K562 (cell line): ENCODE data around the gene SZT2. TPM values are rescaled to one million over a fixed set of nuclear protein-coding genes. Genes with fewer than 3 reads are reported as not detected.

Source experiments
- ATAC-seq: fragments of 200-7000 bp; cut with Tn5 transposase; 3 replicates; pipeline ENCODE4 v1.9.1; 2020; ENCODE audit warnings: moderate library complexity
- BruUV-seq: library from RNA; stranded (reverse); fragments of 400-500 nt; replicated peaks from 2 replicates; lab custom pipeline; 2021; lab: Mats Ljungman, UMichigan
- CTCF ChIA-PET: fragments of 300-600 bp; formaldehyde crosslinking; extraction: SDS; loops from one replicate; lab custom pipeline; 2021; ENCODE audit warnings: low intra/inter-chr PET ratio; lab: Yijun Ruan, JAX
- POLR2A ChIA-PET: fragments of 300-600, 350-650 bp; sonication (Branson Sonifier 250); formaldehyde crosslinking; extraction: SDS; loops from one replicate; lab custom pipeline; 2021; ENCODE audit warnings: antibody characterized with exemption, inconsistent platforms; lab: Yijun Ruan, JAX
- DNase-seq, 4 experiments: peaks; one replicate each; pipeline versions ENCODE4 v3.0.0 to v3.0.0-alpha.2; 2011 to 2018; ENCODE audit warnings: low spot score in 3 of 4, mixed read lengths in 3 of 4; ENCODE audit errors: extremely low read depth in 1 of 4
- FAIRE-seq: peaks from 2 replicates; lab custom pipeline; 2011; peaks lifted over from hg19 to GRCh38; lab: Jason Lieb, UNC
- H2AFZ ChIP-seq: 2 replicates; pipeline ENCODE4 v1.6.0; 2011; ENCODE audit warnings: low read depth, low read length, control low read depth, inconsistent platforms
- H3K27ac ChIP-seq: fragments of 200-600 bp; 3 replicates; pipeline ENCODE4 v1.8.0; 2011; ENCODE audit warnings: low read depth, mild to moderate bottlenecking, control low read depth, inconsistent platforms, low read length, moderate library complexity, mixed read lengths; ENCODE audit errors: extremely low read depth
- H3K27me3 ChIP-seq, 2 experiments: fragments of 300-600 bp in 1 of 2; 2 replicates in 1 of 2; 3 replicates in 1 of 2; pipeline versions ENCODE4 v1.6.0 to v1.8.0; 2011; ENCODE audit warnings: inconsistent platforms in 2 of 2, low read length in 2 of 2, mild to moderate bottlenecking in 1 of 2, mixed read lengths in 1 of 2, moderate library complexity in 1 of 2; ENCODE audit not compliant: control insufficient read depth in 2 of 2, insufficient read depth in 2 of 2
- H3K36me3 ChIP-seq: fragments of 300-600 bp; 3 replicates; pipeline ENCODE4 v1.8.0; 2011; ENCODE audit warnings: mild to moderate bottlenecking, low read length, inconsistent platforms; ENCODE audit not compliant: control insufficient read depth, insufficient read depth
- H3K4me1 ChIP-seq, 2 experiments: fragments of 200-600 bp in 1 of 2; replicated peaks in 1 of 2; 2 replicates in 1 of 2; 3 replicates in 1 of 2; pipeline versions ENCODE4 v1.5.1 to v1.8.0; 2011; ENCODE audit warnings: inconsistent platforms in 2 of 2, low read length in 2 of 2, mild to moderate bottlenecking in 1 of 2, mixed read lengths in 1 of 2, moderate library complexity in 1 of 2; ENCODE audit not compliant: control insufficient read depth in 2 of 2, insufficient read depth in 2 of 2
- H3K4me2 ChIP-seq: 2 replicates; pipeline ENCODE4 v1.6.1; 2011; ENCODE audit warnings: low read length, control low read depth, inconsistent platforms, mixed read lengths; ENCODE audit not compliant: insufficient read depth
- H3K4me3 ChIP-seq: fragments of 200-600 bp; sonication (generic), shearing (Covaris generic); 2 replicates; pipeline ENCODE4 v1.5.1; 2016; ENCODE audit warnings: control low read depth, inconsistent platforms
- H3K79me2 ChIP-seq: fragments of 200-600 bp; 3 replicates; pipeline ENCODE4 v1.8.0; 2011; ENCODE audit warnings: low read length, inconsistent platforms; ENCODE audit not compliant: control insufficient read depth, insufficient read depth
- H3K9ac ChIP-seq, 2 experiments: 2 replicates each; pipeline versions ENCODE4 v1.6.0 to v1.6.1; 2011; ENCODE audit warnings: low read depth in 2 of 2, low read length in 2 of 2, control low read depth in 1 of 2, inconsistent platforms in 1 of 2, mild to moderate bottlenecking in 1 of 2, mixed read lengths in 1 of 2; ENCODE audit not compliant: insufficient read depth in 1 of 2
- H3K9me1 ChIP-seq: one replicate; pipeline ENCODE4 v1.6.0; 2011; ENCODE audit warnings: inconsistent platforms, mild to moderate bottlenecking, low read length, moderate library complexity; ENCODE audit not compliant: control insufficient read depth, insufficient read depth
- H3K9me3 ChIP-seq: replicated peaks from 2 replicates; pipeline ENCODE4 v1.5.1; 2011; ENCODE audit warnings: low read depth, low read length, inconsistent platforms; ENCODE audit not compliant: control insufficient read depth, insufficient read depth
- H4K20me1 ChIP-seq: replicated peaks from 2 replicates; pipeline ENCODE4 v1.6.1; 2011; ENCODE audit warnings: low read length, inconsistent platforms, mixed read lengths; ENCODE audit not compliant: control insufficient read depth, insufficient read depth
- BACH1 ChIP-seq: fragments of 200-800 bp; sonication (Bioruptor generic); IDR thresholded peaks from 2 replicates; pipeline ENCODE4 v1.6.1; 2016; ENCODE audit warnings: missing genetic modification characterization, missing compliant biosample characterization
- CEBPG ChIP-seq, 3 experiments: fragments of 200-800 bp in 1 of 3; sonication (Bioruptor generic) in 1 of 3; sonication (generic) in 1 of 3; formaldehyde crosslinking in 1 of 3; IDR thresholded peaks in 2 of 3; conservative IDR thresholded peaks in 1 of 3; 2 replicates each; pipeline versions ENCODE4 v1.6.1 to v1.8.0; 2016 to 2022; ENCODE audit warnings: missing compliant biosample characterization in 2 of 3, missing genetic modification characterization in 2 of 3, mild to moderate bottlenecking in 1 of 3, missing genetic modification reagents in 1 of 3
- NFE2 ChIP-seq: IDR thresholded peaks from 2 replicates; pipeline ENCODE4 v1.6.1; 2014; ENCODE audit warnings: antibody characterized with exemption, low read depth
- TRIM24 ChIP-seq, 2 experiments: fragments of 450-650 bp; IDR thresholded peaks; 2 replicates each; pipeline ENCODE4 v1.6.1; 2016
- ZNF324 ChIP-seq: fragments of 250-450 bp; sonication (Bioruptor Pico); IDR thresholded peaks from 2 replicates; pipeline ENCODE4 v1.4.0; 2020; ENCODE audit warnings: mild to moderate bottlenecking
- WGBS: fragments of 100-300 bp; shearing (Covaris generic); methylation state at CpG from one replicate; pipeline ENCODE4 v1.1.6; 2016; ENCODE audit warnings: low coverage, mixed read lengths; ENCODE audit not compliant: insufficient coverage; ENCODE audit errors: missing lambda C conversion rate; 5-methylcytosine and 5-hydroxymethylcytosine counted together
- in situ Hi-C: fragments of 300-500 bp; cut with MboI; formaldehyde crosslinking; loops from 4 replicates; pipeline ENCODE4 v1.15.0; 2018; ENCODE audit warnings: inconsistent platforms, mixed read lengths
- intact Hi-C: fragments of 100-400 bp; cut with micrococcal nuclease; formaldehyde crosslinking; loops from 2 replicates; pipeline ENCODE4 v1.14.2; 2022
- polyA plus RNA-seq, 8 experiments: library from polyadenylated mRNA; depleted of rRNA in 4 of 8; stranded (reverse) in 5 of 8; unstranded in 3 of 8; fragments of >200 nt; fragmentation: Nextera tagmentation in 2 of 8; fragmentation: Illumina TruSeq in 1 of 8; extraction: Ambion mirVana in 2 of 8; extraction: Trizol in 1 of 8; gene quantifications; 2 replicates each; pipeline versions ENCODE4 v1.2.1 to v1.2.3, GENCODE V29; 2011 to 2014; ENCODE audit warnings: inconsistent platforms in 1 of 8, missing spikeins in 1 of 8
- total RNA-seq, 7 experiments: library from RNA; depleted of rRNA in 6 of 7; stranded (reverse); fragments of >200 nt in 6 of 7; fragmentation: Illumina TruSeq in 2 of 7; extraction: Trizol in 2 of 7; gene quantifications; 2 replicates each; pipeline versions ENCODE4 v1.2.1 to v1.2.3, GENCODE V29; 2011 to 2021; ENCODE audit warnings: low replicate concordance in 1 of 7

SZT2 gene
- total and polyA plus RNA-seq, 9 of the 15 experiments (the other 6 are each of a cell fraction or from before 2014, with no cell fraction given): 0.88 to 31.0 (median 12.8) TPM

DNA sequence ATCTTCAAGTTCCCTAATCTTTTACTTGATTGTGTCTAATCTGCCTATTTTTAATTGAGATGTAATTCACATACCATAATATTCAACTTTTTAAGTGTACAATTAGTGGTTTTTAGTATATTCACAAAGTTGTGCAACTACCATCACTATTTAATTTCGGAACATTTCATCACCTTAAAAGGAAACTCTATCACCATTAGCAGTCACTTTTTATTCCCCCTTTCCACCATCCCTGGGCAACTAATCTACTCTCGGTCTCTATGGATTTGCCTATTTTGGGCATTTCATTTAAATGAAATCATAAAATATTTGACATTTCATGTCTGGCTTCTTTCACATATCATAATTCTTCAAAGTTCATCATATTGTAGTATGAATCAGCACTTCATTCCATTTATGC, 94.7 kb downstream of the SZT2 start:
- ChIA-PET POLR2A (no interaction called here), CTCF (no interaction called here)
- DNase-seq (no peak), FAIRE-seq (no peak), ATAC-seq (no peak)
- BruUV-seq: no TSS peak
- H3K4me2 ChIP-seq: no peak overlapping the region
- no peak overlapping the region for H3K4me3 ChIP-seq
- no peaks in the 10 kb centered on the region for H4K20me1 ChIP-seq
- H2AFZ ChIP-seq: no peak overlapping the region
- in situ Hi-C loops: no loop called here
- TF ChIP-seq CEBPG (CRISPR knock-in tag; IDR thresholded peaks at IDR 0.05) (no peak), CEBPG (tag; conservative IDR thresholded peaks at IDR 0.05 in 1 of 2, IDR thresholded peaks at IDR 0.05 in 1 of 2) (peak; percentile 35 to 65; a peak in 3 of 4 replicates), BACH1 (tag) (no peak), TRIM24 (IDR thresholded peaks at IDR 0.05) (peak in 1 of 2 experiments; percentile 48; a peak in 1 of 4 replicates)
- intact Hi-C loops: no loop called here
- 0% methylated on average over 2 of the region's 2 CpGs for WGBS
- no peaks in the 10 kb centered on the region for H3K79me2 ChIP-seq
- no peaks in the 10 kb centered on the region for H3K36me3 ChIP-seq
- no peak overlapping the region for H3K9ac ChIP-seq
- peaks cover 5% of the 10 kb centered on the region for H3K9me3 ChIP-seq
- H3K9me1 ChIP-seq: no peaks in the 10 kb centered on the region
- no peaks in the 10 kb centered on the region for H3K4me1 ChIP-seq
- no peak overlapping the region for H3K27ac ChIP-seq
- H3K27me3 ChIP-seq: peaks cover 0 to 4% of the 10 kb centered on the region in 2 experiments; a peak in 2 of 5 replicates

- H3K9me1 ChIP-seq: no peaks in the 10 kb centered on the region
- POLR2A ChIA-PET: no interaction called here
- TF ChIP-seq ZNF324 (CRISPR knock-in tag) (peak; percentile 95), NFE2 (no peak)
- FAIRE-seq (no peak), ATAC-seq (no peak), DNase-seq (no peak)
- H3K4me1 ChIP-seq: no peaks in the 10 kb centered on the region
- no peak overlapping the region for H3K27ac ChIP-seq
- intact Hi-C loops (no loop called here), in situ Hi-C loops (no loop called here)
- no peaks in the 10 kb centered on the region for H4K20me1 ChIP-seq
- no peak overlapping the region for H3K4me3 ChIP-seq
- no TSS peak for BruUV-seq
- no peak overlapping the region for H3K4me2 ChIP-seq
- H2AFZ ChIP-seq: no peak overlapping the region
- 0% methylated on average over 1 of the region's 1 CpG for WGBS
- no peaks in the 10 kb centered on the region for H3K36me3 ChIP-seq
- no peaks in the 10 kb centered on the region for H3K79me2 ChIP-seq
- no peak overlapping the region for H3K9ac ChIP-seq
- peaks cover 5% of the 10 kb centered on the region for H3K9me3 ChIP-seq
- CTCF ChIA-PET: no interaction called here
- no peaks in the 10 kb centered on the region for H3K27me3 ChIP-seq
Measured at GRCh38 chr1:43488165-43488564, 98.5 kb downstream of the SZT2 start.
